T-cell (primary cell): ENCODE data around the gene IL13. TPM values are rescaled to one million over a fixed set of nuclear protein-coding genes. Genes with fewer than 3 reads are reported as not detected.

ENCODE experiments used
- ATAC-seq, 4 experiments: fragments of 200-7000 bp in 3 of 4; fragments of 150-1000 bp in 1 of 4; cut with Tn5 transposase; replicated peaks in 1 of 4; 1 replicate in 3 of 4; 2 replicates in 1 of 4; pipeline ENCODE4 v1.10.0; 2021; ENCODE audit warnings: moderate library complexity in 3 of 4, mild to moderate bottlenecking in 2 of 4, moderate number of reproducible peaks in 1 of 4
- CTCF ChIA-PET, 2 donors: fragments of 300-600 bp; sonication (Branson Sonifier 250); formaldehyde crosslinking; loops; one replicate each; lab custom pipeline; 2022; ENCODE audit warnings: antibody characterized with exemption in 2 of 2; lab: Charles Lee
- POLR2A ChIA-PET, 2 donors: fragments of 300-600 bp; sonication (Branson Sonifier 250); formaldehyde crosslinking; loops; one replicate each; lab custom pipeline; 2022; ENCODE audit warnings: antibody characterized with exemption in 2 of 2; lab: Charles Lee
- DNase-seq, 35 experiments: peaks; one replicate each; pipeline versions ENCODE4 v3.0.0 to v3.0.0-alpha.2; 2013 to 2023
- H3K27ac ChIP-seq: one replicate; pipeline ENCODE4 v1.5.1; 2013; ENCODE audit warnings: low read length
- H3K27me3 ChIP-seq, 2 experiments: replicated peaks in 1 of 2; 1 replicate in 1 of 2; 2 replicates in 1 of 2; pipeline versions ENCODE4 v1.6.1 to v1.7.0; 2013; ENCODE audit warnings: low read length in 1 of 2, mixed read lengths in 1 of 2; ENCODE audit not compliant: control insufficient read depth in 2 of 2, insufficient read depth in 2 of 2; ENCODE audit errors: extremely low read depth in 1 of 2
- H3K36me3 ChIP-seq, 2 donors: 1 replicate in 1 of 2; 2 replicates in 1 of 2; pipeline versions ENCODE4 v1.6.1 to v1.7.0; 2013; ENCODE audit warnings: low read length in 1 of 2; ENCODE audit not compliant: control insufficient read depth in 2 of 2, insufficient read depth in 1 of 2; ENCODE audit errors: extremely low read depth in 1 of 2
- H3K4me1 ChIP-seq, 2 experiments: 1 replicate in 1 of 2; 2 replicates in 1 of 2; pipeline versions ENCODE4 v1.6.1 to v1.7.0; 2013; ENCODE audit warnings: low read length in 2 of 2, mixed read lengths in 1 of 2; ENCODE audit not compliant: insufficient read depth in 2 of 2, control insufficient read depth in 1 of 2; ENCODE audit errors: extremely low read depth in 1 of 2
- H3K4me3 ChIP-seq, 2 donors: 1 replicate in 1 of 2; 2 replicates in 1 of 2; pipeline versions ENCODE4 v1.5.1 to v1.7.0; 2013; ENCODE audit warnings: mild to moderate bottlenecking in 2 of 2, low read length in 1 of 2, moderate library complexity in 1 of 2; ENCODE audit not compliant: control insufficient read depth in 1 of 2; ENCODE audit errors: extremely low read depth in 1 of 2
- H3K9me3 ChIP-seq: 2 replicates; pipeline ENCODE4 v1.7.0; 2013
- H3K27ac Mint-ChIP-seq, 2 donors: one replicate each; pipeline ENCODE4 v1.8.0; 2020 to 2021; ENCODE audit warnings: mild to moderate bottlenecking in 2 of 2, mixed read lengths in 2 of 2
- H3K27me3 Mint-ChIP-seq, 2 donors: one replicate each; pipeline ENCODE4 v1.8.0; 2021 to 2022; ENCODE audit warnings: mixed read lengths in 2 of 2
- H3K36me3 Mint-ChIP-seq: one replicate; pipeline ENCODE4 v1.8.0; 2021; ENCODE audit warnings: mixed read lengths
- H3K4me1 Mint-ChIP-seq, 3 donors: one replicate each; pipeline ENCODE4 v1.8.0; 2020 to 2022; ENCODE audit warnings: mixed read lengths in 3 of 3, mild to moderate bottlenecking in 1 of 3
- H3K4me3 Mint-ChIP-seq, 3 donors: one replicate each; pipeline ENCODE4 v1.8.0; 2020 to 2022; ENCODE audit warnings: mild to moderate bottlenecking in 3 of 3, mixed read lengths in 3 of 3, moderate library complexity in 3 of 3
- H3K9me3 Mint-ChIP-seq, 3 donors: one replicate each; pipeline ENCODE4 v1.8.0; 2020 to 2022; ENCODE audit warnings: mixed read lengths in 3 of 3
- WGBS: methylation state at CpG from one replicate; pipeline ENCODE4 v1.1.5; 2013; ENCODE audit warnings: missing lambda C conversion rate; ENCODE audit not compliant: insufficient coverage; 5-methylcytosine and 5-hydroxymethylcytosine counted together
- total RNA-seq, 35 experiments: library from RNA in 6 of 35; stranded (reverse) in 6 of 35; fragments of 120-200 nt in 1 of 35; gene quantifications; one replicate each; pipeline versions ENCODE4 v1.2.1 to v1.2.4 and lab custom pipeline; 2013 to 2026

Gene IL13
- total RNA-seq, 5 donors from 2014 or later (not counting 1 experiment from before 2014, with no cell fraction given), result 0.30 to 1.9 (median 0.44) TPM

DNA sequence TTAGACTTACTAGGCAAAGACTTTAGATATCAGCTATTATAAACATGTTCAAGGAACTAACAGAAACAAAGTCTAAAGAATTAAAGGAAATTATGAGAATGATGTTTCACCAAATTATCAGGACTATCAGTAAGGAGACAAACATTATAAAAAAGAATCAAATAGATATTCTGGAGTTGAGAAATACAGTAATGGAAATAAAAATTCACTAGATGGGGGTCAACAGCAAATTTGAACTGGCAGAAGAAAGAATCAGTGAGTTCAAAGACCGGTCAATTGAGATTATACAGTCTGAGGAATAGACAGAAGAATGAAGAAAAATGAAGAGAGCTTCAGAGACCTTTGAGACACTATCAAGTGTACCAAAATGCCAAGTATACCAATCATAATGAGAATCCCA is 9.6 kb upstream of the IL13 start:
- H3K27me3 ChIP-seq, result no peaks in the 10 kb centered on the region
- CTCF ChIA-PET, result no interaction called here
- Mint-ChIP-seq H3K4me1 (no peaks in the 10 kb centered on the region), H3K27me3 (peaks cover 0 to under 1% of the 10 kb centered on the region in 2 donors), H3K27ac (no peak overlapping the region), H3K36me3 (peaks cover 16% of the 10 kb centered on the region), H3K4me3 (no peak overlapping the region), H3K9me3 (peaks cover 13 to 19% (median 14%) of the 10 kb centered on the region in 3 donors)
- H3K36me3 ChIP-seq, result peaks cover 0 to under 1% of the 10 kb centered on the region in 2 donors
- WGBS, result no CpG with 5 or more reads among the region's 1 CpG
- ATAC-seq, result no peak
- DNase-seq, result no peak
- H3K27ac ChIP-seq, result no peak overlapping the region
- H3K4me3 ChIP-seq, result no peak overlapping the region
- POLR2A ChIA-PET, result no interaction called here
- H3K4me1 ChIP-seq, result no peaks in the 10 kb centered on the region
- no peaks in the 10 kb centered on the region for H3K9me3 ChIP-seq

DNA sequence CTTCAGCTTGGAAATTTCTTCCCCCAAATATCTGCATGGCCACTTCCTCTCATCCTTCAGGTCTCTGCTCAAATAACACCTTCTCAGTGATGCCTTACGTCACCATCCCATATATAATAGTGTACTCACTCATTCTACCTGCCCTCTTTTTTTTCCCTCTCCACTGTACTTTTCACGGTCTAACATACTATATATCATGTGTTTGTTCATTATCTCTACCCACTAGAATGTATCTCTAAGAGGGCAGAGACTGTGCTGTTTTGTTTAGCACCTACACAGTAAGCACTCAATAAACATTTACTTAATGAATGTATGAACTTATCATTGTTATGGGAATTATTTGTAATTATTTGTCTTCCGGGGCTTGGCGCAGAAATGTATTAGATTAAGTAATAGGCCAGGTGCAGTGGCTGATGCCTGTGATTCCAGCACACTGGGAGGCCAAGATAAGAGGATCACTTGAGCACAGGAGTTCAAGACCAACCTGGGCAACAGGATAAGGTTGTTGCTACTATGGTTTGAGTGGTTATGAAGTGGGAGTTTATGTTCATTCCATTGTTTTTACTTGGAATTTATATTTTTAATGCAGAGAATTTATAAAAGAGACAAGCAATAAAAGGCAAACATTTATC is 6.0 kb upstream of the IL13 start:
- H3K4me3 ChIP-seq, result no peak overlapping the region
- peaks cover 0 to 28% of the 10 kb centered on the region in 2 experiments for H3K27me3 ChIP-seq
- POLR2A ChIA-PET, result no interaction called here
- H3K27ac Mint-ChIP-seq, result no peak overlapping the region
- no peak for ATAC-seq
- CTCF ChIA-PET, result no interaction called here
- 100% methylated on average over 1 of the region's 4 CpGs for WGBS
- peaks cover 13 to 19% (median 14%) of the 10 kb centered on the region in 3 donors for H3K9me3 Mint-ChIP-seq
- H3K4me1 ChIP-seq, result peaks cover 0 to 11% of the 10 kb centered on the region in 2 experiments
- H3K9me3 ChIP-seq, result no peaks in the 10 kb centered on the region
- H3K4me1 Mint-ChIP-seq, result peaks cover 7 to 8% (median 7%) of the 10 kb centered on the region in 3 donors
- H3K4me3 Mint-ChIP-seq, result no peak overlapping the region
- H3K36me3 ChIP-seq, result no peaks in the 10 kb centered on the region
- H3K27me3 Mint-ChIP-seq, result peaks cover 14 to 21% of the 10 kb centered on the region in 2 donors
- H3K27ac ChIP-seq, result no peak overlapping the region
- peaks cover 9% of the 10 kb centered on the region for H3K36me3 Mint-ChIP-seq
- no peak for DNase-seq

DNA sequence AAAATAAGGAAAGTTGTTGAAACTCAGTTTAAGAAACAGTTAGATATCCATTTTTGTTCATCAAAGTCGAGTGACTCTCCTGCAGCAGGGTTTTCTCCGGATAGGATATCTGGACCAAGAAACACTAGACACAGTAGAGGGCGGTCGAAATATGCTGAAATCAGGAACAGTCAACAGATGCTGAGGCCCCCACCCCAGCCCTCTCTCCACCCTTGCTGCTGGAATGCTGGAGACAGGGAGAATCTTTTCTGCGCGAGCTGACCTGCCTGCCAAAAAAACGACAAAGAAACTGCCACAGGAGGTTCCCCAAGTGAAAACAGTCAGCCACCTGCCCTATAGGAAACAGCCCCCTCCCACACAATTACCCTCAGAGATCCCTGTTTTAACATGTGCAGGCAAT is 4.3 kb upstream of the IL13 start:
- peaks cover 8 to 19% (median 11%) of the 10 kb centered on the region in 3 donors for H3K4me1 Mint-ChIP-seq
- H3K9me3 Mint-ChIP-seq, result peaks cover 1 to 5% (median 4%) of the 10 kb centered on the region in 3 donors
- no peaks in the 10 kb centered on the region for H3K9me3 ChIP-seq
- no peak overlapping the region for H3K4me3 Mint-ChIP-seq
- ChIA-PET CTCF (no interaction called here), POLR2A (no interaction called here)
- H3K27ac Mint-ChIP-seq, result no peak overlapping the region
- no peak overlapping the region for H3K27ac ChIP-seq
- H3K27me3 ChIP-seq, result peaks cover 0 to 44% of the 10 kb centered on the region in 2 experiments
- H3K36me3 Mint-ChIP-seq, result no peaks in the 10 kb centered on the region
- peaks cover 0 to 14% of the 10 kb centered on the region in 2 experiments for H3K4me1 ChIP-seq
- H3K36me3 ChIP-seq, result no peaks in the 10 kb centered on the region
- DNase-seq (no peak), ATAC-seq (no peak)
- H3K27me3 Mint-ChIP-seq, result peaks cover 29 to 36% of the 10 kb centered on the region in 2 donors
- 54% methylated on average over 4 of the region's 7 CpGs for WGBS
- H3K4me3 ChIP-seq, result no peak overlapping the region

DNA sequence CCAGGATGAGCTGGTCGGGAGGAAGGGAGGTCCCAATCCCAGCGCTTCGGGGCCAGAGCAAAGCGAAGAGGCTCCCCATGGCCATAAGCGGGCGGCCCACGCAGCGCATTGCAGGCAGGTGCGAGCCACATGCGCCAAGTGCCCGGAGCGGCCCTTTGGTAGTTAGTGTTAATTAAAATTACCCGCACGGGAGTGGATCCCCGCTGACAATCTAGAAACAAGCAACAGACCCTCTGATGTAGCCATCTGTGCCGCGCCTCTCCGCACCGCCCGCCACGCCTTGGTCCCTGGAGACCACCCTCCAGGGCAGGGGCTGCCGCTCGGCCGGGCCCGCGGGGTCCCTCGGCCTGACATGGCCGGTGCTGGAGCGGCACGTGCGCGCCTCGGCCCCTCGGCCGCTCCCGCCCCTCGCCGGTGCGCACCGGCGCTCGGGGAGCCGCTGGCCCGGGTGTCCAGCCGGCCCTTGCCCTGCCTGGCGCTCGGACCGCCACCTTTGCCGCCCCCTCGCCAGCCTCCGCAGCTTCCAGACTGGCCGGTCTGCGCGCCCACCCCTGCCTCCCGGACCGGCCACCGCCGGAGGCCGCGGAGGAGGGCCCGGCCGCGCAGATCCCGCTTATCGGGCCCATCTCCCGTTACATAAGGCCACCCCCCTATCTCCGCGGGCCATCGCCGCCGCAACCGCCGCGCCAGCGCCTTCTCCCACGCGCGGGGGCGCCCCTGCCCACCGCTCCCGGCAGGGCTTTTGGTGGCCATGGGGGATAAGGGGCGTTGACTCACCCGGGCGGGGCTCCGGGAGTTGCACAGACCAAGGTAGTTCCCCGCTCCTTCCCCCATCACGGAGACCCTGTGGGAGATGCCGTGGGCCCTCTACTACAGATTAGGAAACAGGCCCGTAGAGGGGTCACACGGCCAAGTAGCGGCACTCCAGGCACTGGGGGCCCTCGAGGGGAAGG is 1.9 kb upstream of the IL13 start:
- H3K27ac ChIP-seq, result no peak overlapping the region
- ChIA-PET POLR2A (no interaction called here), CTCF (no interaction called here)
- Mint-ChIP-seq H3K36me3 (no peaks in the 10 kb centered on the region), H3K9me3 (peaks cover 0 to 4% (median 0%) of the 10 kb centered on the region in 3 donors), H3K27ac (no peak overlapping the region), H3K4me1 (peaks cover 8 to 23% (median 11%) of the 10 kb centered on the region in 3 donors), H3K27me3 (peaks cover 35 to 36% of the 10 kb centered on the region in 2 donors), H3K4me3 (peak overlapping the region; percentile 28 to 66 (median 39))
- peak overlapping the region; percentile 23 to 53 for H3K4me3 ChIP-seq
- peaks cover 0 to 14% of the 10 kb centered on the region in 2 experiments for H3K4me1 ChIP-seq
- DNase-seq, result peak in 9 of 35 experiments; percentile 11 to 55 (median 16)
- 22% methylated on average over 63 of the region's 92 CpGs for WGBS
- H3K36me3 ChIP-seq, result no peaks in the 10 kb centered on the region
- H3K9me3 ChIP-seq, result no peaks in the 10 kb centered on the region
- peaks cover 0 to 56% of the 10 kb centered on the region in 2 experiments for H3K27me3 ChIP-seq
- peak; percentile 28 to 66 (median 53) for ATAC-seq

DNA sequence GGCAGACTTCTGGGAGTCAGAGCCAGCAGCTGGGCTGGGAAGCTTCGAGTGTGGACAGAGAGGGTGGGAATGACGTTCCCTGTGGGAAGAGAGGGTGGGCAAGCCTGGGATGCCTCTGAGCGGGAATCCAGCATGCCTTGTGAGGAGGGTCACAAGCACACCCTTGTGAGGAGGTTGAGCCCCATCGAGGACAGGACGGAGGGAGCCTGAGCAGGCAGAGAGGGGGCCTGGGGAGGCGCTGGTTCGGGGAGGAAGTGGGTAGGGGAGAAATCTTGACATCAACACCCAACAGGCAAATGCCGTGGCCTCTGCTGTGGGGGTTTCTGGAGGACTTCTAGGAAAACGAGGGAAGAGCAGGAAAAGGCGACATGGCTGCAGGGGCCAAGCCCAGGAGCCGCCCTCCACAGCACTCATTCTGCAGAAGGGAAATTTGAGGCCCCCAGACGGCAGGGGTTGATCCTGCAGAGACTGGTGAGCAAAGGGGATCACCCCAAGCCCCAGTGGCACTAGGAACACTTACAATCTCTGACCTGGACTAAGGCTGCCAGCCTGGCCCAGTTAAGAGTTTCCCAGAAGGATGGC is 1.1 kb upstream of the IL13 start:
- POLR2A ChIA-PET, result no interaction called here
- Mint-ChIP-seq H3K4me1 (peaks cover 8 to 24% (median 11%) of the 10 kb centered on the region in 3 donors), H3K4me3 (peak overlapping the region; percentile 28 to 66 (median 39)), H3K27me3 (peaks cover 35 to 36% of the 10 kb centered on the region in 2 donors), H3K27ac (no peak overlapping the region), H3K36me3 (no peaks in the 10 kb centered on the region), H3K9me3 (peaks cover 0 to 2% (median 0%) of the 10 kb centered on the region in 3 donors)
- Histone ChIP-seq H3K27ac (no peak overlapping the region), H3K27me3 (peaks cover 0 to 58% of the 10 kb centered on the region in 2 experiments), H3K4me3 (peak overlapping the region; percentile 23 to 53), H3K4me1 (peaks cover 0 to 14% of the 10 kb centered on the region in 2 experiments), H3K36me3 (no peaks in the 10 kb centered on the region), H3K9me3 (no peaks in the 10 kb centered on the region)
- CTCF ChIA-PET, result no interaction called here
- DNase-seq (peak in 2 of 35 experiments; percentile 10 to 30), ATAC-seq (peak; percentile 31 to 45 (median 37))
- WGBS, result 64% methylated on average over 7 of the region's 12 CpGs
